Stimulated activated CD8-positive, alpha-beta memory T cell treated with anti-CD3 and anti-CD28 coated beads, Interleukin-4, amount 100 ng/mL, for 4 hours (primary cell): Measurements from ENCODE around the gene PRSS8.
"Not testable (repeated sequence)": the region's sequence is repeated elsewhere in the genome, so short reads cannot be mapped to it uniquely, and the experiment has no call there.

Experiments used
- DNase-seq, 2 donors: peaks; one replicate each; pipeline ENCODE4 v3.0.0-alpha.2; 2020; ENCODE audit warnings: low read depth in 2 of 2, low spot score in 1 of 2

The PRSS8 gene

GRCh38 chr16:31106509-31107464 is 28.7 kb downstream of the PRSS8 start:
- no peak for DNase-seq

- DNase-seq: peak; percentile 58 to 70
These were observed 29.8 kb downstream of the PRSS8 start for GRCh38 chr16:31105677-31106213.

- DNase-seq: not testable (repeated sequence)
These were observed 34.5 kb downstream of the PRSS8 start for GRCh38 chr16:31100876-31101641.

- DNase-seq: no peak
These were observed 35.5 kb downstream of the PRSS8 start for GRCh38 chr16:31099860-31100638.

GRCh38 chr16:31094424-31095120 is 41.0 kb downstream of the PRSS8 start, which contains the start of gene VKORC1:
Gene VKORC1 (minus strand): TSS chr16:31094797. CDS start chr16:31094729, 68 bp downstream.
- DNase-seq: peak; percentile 59 to 68

GRCh38 chr16:31094088-31094423 is 41.5 kb downstream of the PRSS8 start:
- no peak for DNase-seq

GRCh38 chr16:31093132-31093703 is 42.3 kb downstream of the PRSS8 start:
- no peak for DNase-seq

- no peak for DNase-seq
These were observed 43.2 kb downstream of the PRSS8 start for GRCh38 chr16:31092330-31092729.

- DNase-seq: no peak
These were observed 45.0 kb downstream of the PRSS8 start for GRCh38 chr16:31090540-31090939.

- DNase-seq: no peak
These were observed 46.3 kb downstream of the PRSS8 start for GRCh38 chr16:31089199-31089598.

GRCh38 chr16:31088459-31089183 is 46.9 kb downstream of the PRSS8 start, which contains the start of gene PRSS53:
Gene PRSS53 (minus strand): TSS chr16:31088943. CDS start chr16:31088809, 134 bp downstream.
- DNase-seq: no peak

- no peak for DNase-seq
These were observed 47.6 kb downstream of the PRSS8 start for GRCh38 chr16:31087971-31088370.

- DNase-seq: no peak
These were observed 48.0 kb downstream of the PRSS8 start for GRCh38 chr16:31087481-31087880.

GRCh38 chr16:31086629-31086906 is 49.0 kb downstream of the PRSS8 start:
- no peak for DNase-seq

- DNase-seq: no peak
These were observed 49.5 kb downstream of the PRSS8 start for GRCh38 chr16:31085873-31086628.

GRCh38 chr16:31085411-31085810 is 50.1 kb downstream of the PRSS8 start:
- no peak for DNase-seq

GRCh38 chr16:31084584-31085302 is 50.8 kb downstream of the PRSS8 start:
- no peak for DNase-seq

- no peak for DNase-seq
These were observed 51.5 kb downstream of the PRSS8 start for GRCh38 chr16:31083981-31084380.
